Parietal lobe (tissue), 2 donors: ENCODE data around the gene PDK3. TPM values are rescaled to one million over a fixed set of nuclear protein-coding genes. Genes with fewer than 3 reads are reported as not detected.

Experiments used
- small RNA-seq: library from RNA; depleted of rRNA; stranded (forward); fragments of <200 nt; gene quantifications from one replicate; pipeline ENCODE3, GENCODE V24; 2014; ENCODE audit warnings: low replicate concordance
- total RNA-seq: library from RNA; depleted of rRNA; stranded (reverse); fragments of >200 nt; gene quantifications from one replicate; pipeline ENCODE4 v1.2.3, GENCODE V29; 2014

Gene PDK3
- total RNA-seq: 8.5 TPM

DNA sequence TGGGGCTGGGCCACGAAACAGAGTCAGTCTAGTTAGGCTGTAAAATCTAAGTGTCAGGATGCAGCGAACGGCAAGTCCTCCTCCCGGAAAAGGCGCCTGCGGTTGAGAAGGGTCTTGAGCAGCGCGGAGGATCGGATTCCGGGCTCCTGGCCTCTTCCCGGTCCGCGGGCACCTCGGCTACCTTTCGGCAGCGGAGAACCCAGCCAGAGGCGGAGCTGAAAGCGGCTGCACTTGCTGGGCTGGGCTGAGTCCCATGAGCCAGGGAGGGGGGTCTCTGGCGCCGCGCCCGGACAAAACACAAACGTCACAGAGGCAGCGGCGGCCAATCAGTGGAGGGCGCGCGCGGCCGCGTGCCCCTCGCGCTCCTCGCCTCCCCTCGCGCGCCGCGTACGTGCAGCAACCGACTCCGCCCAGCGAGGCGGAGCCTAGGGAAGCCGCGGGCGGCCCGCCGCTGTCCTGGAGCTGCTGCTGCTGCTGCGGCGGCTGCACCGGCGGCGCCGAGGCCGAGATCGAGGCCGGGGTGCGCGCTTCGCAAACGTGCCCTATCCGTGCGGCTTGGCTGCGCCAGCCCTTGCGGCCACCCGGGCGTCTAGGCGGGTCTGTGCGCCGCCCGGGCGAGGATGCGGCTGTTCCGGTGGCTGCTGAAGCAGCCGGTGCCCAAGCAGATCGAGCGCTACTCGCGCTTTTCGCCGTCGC lies at the start of gene PDK3:
Gene PDK3, plus strand, starts transcription at position 451 of the 696 bp plus-strand sequence. Its CDS starts 170 bp downstream, at position 621.

Small RNA genes within 50 kb of the gene (small RNA-seq; reads per million reads assigned to genes)
- not detected for gene SNRPEP9

Other genes with a start within 250 kb of the PDK3 start
- not detected for gene SUPT20HL2, start 151.2 kb upstream of the PDK3 start, total RNA-seq
- not detected for gene SUPT20HL1, start 104.6 kb upstream of the PDK3 start, total RNA-seq
- gene PCYT1B, start 182.1 kb downstream of the PDK3 start, total RNA-seq: 26.3 TPM
- gene POLA1, start 228.6 kb downstream of the PDK3 start, total RNA-seq: 41.3 TPM